GM23338 (cell line): ENCODE measurements around the gene NIPBL. TPM values are rescaled to one million over a fixed set of nuclear protein-coding genes. Genes with fewer than 3 reads are reported as not detected.

ENCODE experiments used
- ATAC-seq: fragments of 200-7000 bp; cut with Tn5 transposase; 3 replicates; pipeline ENCODE4 v1.9.1; 2020
- DNase-seq: peaks from one replicate; pipeline ENCODE4 v3.0.0-alpha.2; 2015; ENCODE audit warnings: low spot score
- H2AFZ ChIP-seq: fragments of 200-600 bp; sonication (generic); 2 replicates; pipeline ENCODE4 v1.8.0; 2016; ENCODE audit warnings: antibody characterized with exemption, mild to moderate bottlenecking, moderate library complexity
- H3F3A ChIP-seq: fragments of 200-600 bp; sonication (generic); replicated peaks from 2 replicates; pipeline ENCODE4 v1.8.0; 2017; ENCODE audit warnings: antibody characterized with exemption, mixed run types, low read depth
- H3K27ac ChIP-seq: fragments of 200-600 bp; sonication (generic); 2 replicates; pipeline ENCODE4 v1.6.1; 2016; ENCODE audit warnings: low read depth
- H3K27me3 ChIP-seq: fragments of 200-600 bp; sonication (generic); 2 replicates; pipeline ENCODE4 v1.8.0; 2016; ENCODE audit warnings: mild to moderate bottlenecking, mixed run types, moderate library complexity; ENCODE audit not compliant: insufficient read depth
- H3K36me3 ChIP-seq: fragments of 200-600 bp; sonication (generic); 2 replicates; pipeline ENCODE4 v1.8.0; 2016; ENCODE audit warnings: mild to moderate bottlenecking; ENCODE audit not compliant: insufficient read depth
- H3K4me1 ChIP-seq: fragments of 200-600 bp; sonication (generic); 2 replicates; pipeline ENCODE4 v1.8.0; 2016; ENCODE audit warnings: mild to moderate bottlenecking, moderate library complexity; ENCODE audit not compliant: insufficient read depth
- H3K4me2 ChIP-seq: fragments of 200-600 bp; sonication (generic); 2 replicates; pipeline ENCODE4 v1.7.1; 2017; ENCODE audit warnings: mixed run types
- H3K4me3 ChIP-seq: fragments of 200-600 bp; sonication (generic); 2 replicates; pipeline ENCODE4 v1.6.1; 2016; ENCODE audit warnings: mixed run types
- H3K79me2 ChIP-seq: fragments of 200-600 bp; sonication (generic); replicated peaks from 2 replicates; pipeline ENCODE4 v1.8.0; 2017; ENCODE audit warnings: mild to moderate bottlenecking; ENCODE audit not compliant: insufficient read depth
- H3K9me2 ChIP-seq: fragments of 200-600 bp; sonication (generic); 2 replicates; pipeline ENCODE4 v1.8.0; 2017; ENCODE audit not compliant: insufficient read depth
- H4K20me1 ChIP-seq: fragments of 200-600 bp; sonication (generic); replicated peaks from 2 replicates; pipeline ENCODE4 v1.8.0; 2017; ENCODE audit warnings: mild to moderate bottlenecking; ENCODE audit not compliant: insufficient read depth
- H3K27ac Mint-ChIP-seq: 2 replicates; pipeline ENCODE4 v1.8.0; 2020; ENCODE audit warnings: inconsistent platforms, mild to moderate bottlenecking, moderate library complexity, mixed read lengths
- H3K27me3 Mint-ChIP-seq: 3 replicates; pipeline ENCODE4 v1.8.0; 2022; ENCODE audit warnings: low read depth, mild to moderate bottlenecking, moderate library complexity, mixed read lengths, inconsistent platforms; ENCODE audit not compliant: insufficient read depth, poor library complexity
- H3K36me3 Mint-ChIP-seq: 3 replicates; pipeline ENCODE4 v1.8.0; 2021; ENCODE audit warnings: low read depth, mild to moderate bottlenecking, inconsistent platforms, moderate library complexity, mixed read lengths
- H3K4me1 Mint-ChIP-seq: 3 replicates; pipeline ENCODE4 v1.8.0; 2020; ENCODE audit warnings: mild to moderate bottlenecking, inconsistent platforms, mixed read lengths
- H3K4me3 Mint-ChIP-seq: 3 replicates; pipeline ENCODE4 v1.8.0; 2021; ENCODE audit warnings: moderate library complexity, mild to moderate bottlenecking, inconsistent platforms, mixed read lengths
- H3K9me3 Mint-ChIP-seq: 3 replicates; pipeline ENCODE4 v1.8.0; 2020; ENCODE audit warnings: moderate library complexity, mild to moderate bottlenecking, inconsistent platforms, mixed read lengths
- JUNB ChIP-seq: IDR thresholded peaks from one replicate; pipeline ENCODE4 v1.6.1; 2016; ENCODE audit warnings: antibody characterized with exemption; ENCODE audit not compliant: unreplicated experiment
- polyA plus RNA-seq: library from polyadenylated mRNA; unstranded; fragments of >200 nt; fragmentation: Nextera tagmentation; extraction: Ambion mirVana; gene quantifications from 2 replicates; pipeline ENCODE4 v1.2.1, GENCODE V29; 2016
- total RNA-seq: library from RNA; depleted of rRNA; stranded (reverse); fragments of >200 nt; shearing (Covaris generic); gene quantifications from 2 replicates; pipeline ENCODE4 v1.2.3, GENCODE V29; 2014
- TF ChIP-seq, protein P1 (sequence below): fragments of 250-450 bp; sonication (Bioruptor Pico); IDR thresholded peaks from 2 replicates; pipeline ENCODE4 v1.5.0; 2020; ENCODE audit warnings: mild to moderate bottlenecking, moderate library complexity

The NIPBL gene
- total and polyA plus RNA-seq, 2 experiments from 2014 or later: 44.2 to 51.4 TPM

DNA sequence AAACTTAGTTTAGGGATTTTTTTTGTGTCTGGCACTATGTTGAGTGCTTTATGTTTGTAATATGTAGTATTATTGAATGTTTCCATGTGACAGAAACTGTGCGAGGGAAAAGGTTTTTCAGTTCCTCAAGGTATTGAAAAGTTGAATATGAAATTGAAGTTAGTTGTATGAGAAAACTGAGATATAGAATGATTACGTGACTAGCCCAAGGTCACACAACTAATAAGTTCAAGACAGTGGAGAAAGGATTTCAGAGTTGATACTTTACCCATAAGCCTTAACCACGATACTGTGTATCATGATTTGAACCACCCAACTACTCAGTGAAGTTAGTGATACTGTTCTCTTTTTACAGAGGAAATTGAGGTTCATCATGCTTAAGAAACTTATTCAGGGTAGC, 5.7 kb downstream of the NIPBL start:
- DNase-seq: no peak
- Mint-ChIP-seq H3K4me3 (no peak overlapping the region), H3K9me3 (no peaks in the 10 kb centered on the region), H3K27ac (0 out of 2 replicates have a peak overlapping the region, but pooled peaks have one; percentile 24), H3K27me3 (peaks cover 2% of the 10 kb centered on the region), H3K4me1 (peaks cover 32% of the 10 kb centered on the region), H3K36me3 (peaks cover 9% of the 10 kb centered on the region; the same call in 2 of the 3 replicates)
- no peak for ATAC-seq
- Histone ChIP-seq H3K4me2 (no peak overlapping the region), H3K4me1 (peaks cover 27% of the 10 kb centered on the region), H3K9me2 (peaks cover 3% of the 10 kb centered on the region; the same call in 1 of the 2 replicates), H3K79me2 (peaks cover 100% of the 10 kb centered on the region), H3F3A (no peaks in the 10 kb centered on the region), H3K27ac (no peak overlapping the region), H3K4me3 (no peak overlapping the region), H3K27me3 (no peaks in the 10 kb centered on the region), H3K36me3 (no peaks in the 10 kb centered on the region), H2AFZ (no peak overlapping the region), H4K20me1 (peaks cover 37% of the 10 kb centered on the region)
- TF ChIP-seq JUNB: no peak

DNA sequence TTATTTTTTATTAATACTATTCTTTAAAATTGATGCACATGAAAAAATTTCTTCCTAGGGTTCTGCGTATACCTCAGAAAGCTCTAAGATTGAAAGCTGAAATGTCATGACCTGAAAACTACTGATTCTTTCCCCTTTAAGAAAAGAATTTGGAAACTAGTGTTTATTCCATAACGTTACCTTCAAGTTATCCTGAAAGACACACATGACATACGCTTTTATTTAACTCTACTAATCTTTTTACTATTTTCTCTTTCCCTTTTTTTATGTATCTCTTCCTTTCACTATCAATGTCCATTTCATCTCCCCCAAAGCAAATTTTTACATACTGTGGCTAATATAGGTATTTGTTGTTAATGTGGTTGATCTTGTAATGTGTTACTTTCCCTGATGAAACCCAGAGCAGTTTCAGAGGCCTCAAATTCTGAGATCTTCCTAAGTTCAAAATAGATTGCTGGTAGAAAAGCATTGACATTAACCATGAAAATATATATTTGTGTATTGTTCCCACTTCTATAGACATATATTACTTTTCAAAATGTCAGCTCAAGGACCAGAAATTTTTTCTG, 7.4 kb downstream of the NIPBL start:
- Mint-ChIP-seq H3K27ac (no peak overlapping the region), H3K27me3 (no peaks in the 10 kb centered on the region), H3K9me3 (no peaks in the 10 kb centered on the region), H3K4me1 (peaks cover 34% of the 10 kb centered on the region), H3K4me3 (no peak overlapping the region), H3K36me3 (peaks cover 9% of the 10 kb centered on the region; the same call in 2 of the 3 replicates)
- no peak overlapping the region for H3K27ac ChIP-seq
- peaks cover 38% of the 10 kb centered on the region for H4K20me1 ChIP-seq
- H3K79me2 ChIP-seq: peaks cover 100% of the 10 kb centered on the region
- peaks cover 26% of the 10 kb centered on the region for H3K4me1 ChIP-seq
- no peak for DNase-seq
- H3K9me2 ChIP-seq: peaks cover 3% of the 10 kb centered on the region; the same call in 1 of the 2 replicates
- H2AFZ ChIP-seq: no peak overlapping the region
- H3K27me3 ChIP-seq: no peaks in the 10 kb centered on the region
- TF ChIP-seq, protein P1, sequence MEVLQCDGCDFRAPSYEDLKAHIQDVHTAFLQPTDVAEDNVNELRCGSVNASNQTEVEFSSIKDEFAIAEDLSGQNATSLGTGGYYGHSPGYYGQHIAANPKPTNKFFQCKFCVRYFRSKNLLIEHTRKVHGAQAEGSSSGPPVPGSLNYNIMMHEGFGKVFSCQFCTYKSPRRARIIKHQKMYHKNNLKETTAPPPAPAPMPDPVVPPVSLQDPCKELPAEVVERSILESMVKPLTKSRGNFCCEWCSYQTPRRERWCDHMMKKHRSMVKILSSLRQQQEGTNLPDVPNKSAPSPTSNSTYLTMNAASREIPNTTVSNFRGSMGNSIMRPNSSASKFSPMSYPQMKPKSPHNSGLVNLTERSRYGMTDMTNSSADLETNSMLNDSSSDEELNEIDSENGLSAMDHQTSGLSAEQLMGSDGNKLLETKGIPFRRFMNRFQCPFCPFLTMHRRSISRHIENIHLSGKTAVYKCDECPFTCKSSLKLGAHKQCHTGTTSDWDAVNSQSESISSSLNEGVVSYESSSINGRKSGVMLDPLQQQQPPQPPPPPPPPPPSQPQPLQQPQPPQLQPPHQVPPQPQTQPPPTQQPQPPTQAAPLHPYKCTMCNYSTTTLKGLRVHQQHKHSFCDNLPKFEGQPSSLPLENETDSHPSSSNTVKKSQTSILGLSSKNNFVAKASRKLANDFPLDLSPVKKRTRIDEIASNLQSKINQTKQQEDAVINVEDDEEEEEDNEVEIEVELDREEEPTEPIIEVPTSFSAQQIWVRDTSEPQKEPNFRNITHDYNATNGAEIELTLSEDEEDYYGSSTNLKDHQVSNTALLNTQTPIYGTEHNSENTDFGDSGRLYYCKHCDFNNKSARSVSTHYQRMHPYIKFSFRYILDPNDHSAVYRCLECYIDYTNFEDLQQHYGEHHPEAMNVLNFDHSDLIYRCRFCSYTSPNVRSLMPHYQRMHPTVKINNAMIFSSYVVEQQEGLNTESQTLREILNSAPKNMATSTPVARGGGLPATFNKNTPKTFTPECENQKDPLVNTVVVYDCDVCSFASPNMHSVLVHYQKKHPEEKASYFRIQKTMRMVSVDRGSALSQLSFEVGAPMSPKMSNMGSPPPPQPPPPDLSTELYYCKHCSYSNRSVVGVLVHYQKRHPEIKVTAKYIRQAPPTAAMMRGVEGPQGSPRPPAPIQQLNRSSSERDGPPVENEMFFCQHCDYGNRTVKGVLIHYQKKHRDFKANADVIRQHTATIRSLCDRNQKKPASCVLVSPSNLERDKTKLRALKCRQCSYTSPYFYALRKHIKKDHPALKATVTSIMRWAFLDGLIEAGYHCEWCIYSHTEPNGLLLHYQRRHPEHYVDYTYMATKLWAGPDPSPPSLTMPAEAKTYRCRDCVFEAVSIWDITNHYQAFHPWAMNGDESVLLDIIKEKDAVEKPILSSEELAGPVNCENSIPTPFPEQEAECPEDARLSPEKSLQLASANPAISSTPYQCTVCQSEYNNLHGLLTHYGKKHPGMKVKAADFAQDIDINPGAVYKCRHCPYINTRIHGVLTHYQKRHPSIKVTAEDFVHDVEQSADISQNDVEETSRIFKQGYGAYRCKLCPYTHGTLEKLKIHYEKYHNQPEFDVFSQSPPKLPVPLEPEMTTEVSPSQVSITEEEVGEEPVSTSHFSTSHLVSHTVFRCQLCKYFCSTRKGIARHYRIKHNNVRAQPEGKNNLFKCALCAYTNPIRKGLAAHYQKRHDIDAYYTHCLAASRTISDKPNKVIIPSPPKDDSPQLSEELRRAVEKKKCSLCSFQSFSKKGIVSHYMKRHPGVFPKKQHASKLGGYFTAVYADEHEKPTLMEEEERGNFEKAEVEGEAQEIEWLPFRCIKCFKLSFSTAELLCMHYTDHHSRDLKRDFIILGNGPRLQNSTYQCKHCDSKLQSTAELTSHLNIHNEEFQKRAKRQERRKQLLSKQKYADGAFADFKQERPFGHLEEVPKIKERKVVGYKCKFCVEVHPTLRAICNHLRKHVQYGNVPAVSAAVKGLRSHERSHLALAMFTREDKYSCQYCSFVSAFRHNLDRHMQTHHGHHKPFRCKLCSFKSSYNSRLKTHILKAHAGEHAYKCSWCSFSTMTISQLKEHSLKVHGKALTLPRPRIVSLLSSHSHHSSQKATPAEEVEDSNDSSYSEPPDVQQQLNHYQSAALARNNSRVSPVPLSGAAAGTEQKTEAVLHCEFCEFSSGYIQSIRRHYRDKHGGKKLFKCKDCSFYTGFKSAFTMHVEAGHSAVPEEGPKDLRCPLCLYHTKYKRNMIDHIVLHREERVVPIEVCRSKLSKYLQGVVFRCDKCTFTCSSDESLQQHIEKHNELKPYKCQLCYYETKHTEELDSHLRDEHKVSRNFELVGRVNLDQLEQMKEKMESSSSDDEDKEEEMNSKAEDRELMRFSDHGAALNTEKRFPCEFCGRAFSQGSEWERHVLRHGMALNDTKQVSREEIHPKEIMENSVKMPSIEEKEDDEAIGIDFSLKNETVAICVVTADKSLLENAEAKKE (CRISPR knock-in tag): no peak
- no peaks in the 10 kb centered on the region for H3K36me3 ChIP-seq
- no peak overlapping the region for H3K4me3 ChIP-seq
- no peaks in the 10 kb centered on the region for H3F3A ChIP-seq
- no peak for ATAC-seq
- H3K4me2 ChIP-seq: 0 out of 2 replicates have a peak overlapping the region, but pooled peaks have one; percentile 20
